NCI-H510A treated with DMSO at 0.1 percent for 48 hours (cell line): Measurements from ENCODE around the gene PHF21A.
"Not testable (repeated sequence)": the region's sequence is repeated elsewhere in the genome, so short reads cannot be mapped to it uniquely, and the experiment has no call there.

ENCODE experiments used
- DNase-seq: peaks from one replicate; lab custom pipeline; 2025; lab: John Stamatoyannopoulos, UW

Gene PHF21A

GRCh38 chr11:46036009-46036408 is 85.2 kb downstream of the PHF21A start:
- DNase-seq: no peak

GRCh38 chr11:46034041-46034440 is 87.2 kb downstream of the PHF21A start:
- DNase-seq: no peak

DNA sequence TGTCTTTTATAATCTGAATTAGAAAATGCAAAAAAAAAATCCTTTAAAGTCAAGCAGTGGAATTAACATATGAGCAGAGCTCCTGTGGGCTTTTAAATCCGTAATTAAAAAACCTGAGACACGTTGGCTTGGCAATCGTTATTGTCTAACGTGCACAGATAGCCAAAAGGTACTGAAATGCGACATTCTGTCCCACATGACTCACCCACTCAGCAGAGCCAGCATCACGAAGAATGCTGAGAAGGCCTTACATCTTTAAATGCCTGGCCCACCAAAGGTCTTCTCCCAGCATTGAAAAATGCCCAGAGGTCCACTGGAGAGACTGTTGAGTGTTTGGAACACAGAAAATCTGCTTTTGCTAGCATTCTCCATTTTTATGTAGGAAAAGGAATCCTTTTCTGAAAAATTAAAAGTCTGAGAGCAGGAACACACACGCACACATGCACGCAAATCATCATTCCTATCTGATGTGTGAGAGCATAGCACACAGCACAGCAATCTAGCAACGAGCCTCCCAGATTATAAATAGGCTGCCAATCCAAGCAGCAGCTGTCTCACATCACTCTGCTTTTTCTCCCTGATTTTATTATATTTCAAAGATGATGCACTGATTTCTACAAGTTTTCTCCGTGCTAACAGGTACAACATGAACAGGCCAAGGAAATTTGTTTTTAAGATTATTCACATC is 94.5 kb downstream of the PHF21A start:
- DNase-seq: no peak

- no peak for DNase-seq
Measured at GRCh38 chr11:46020084-46020599, 101.1 kb downstream of the PHF21A start.

DNA sequence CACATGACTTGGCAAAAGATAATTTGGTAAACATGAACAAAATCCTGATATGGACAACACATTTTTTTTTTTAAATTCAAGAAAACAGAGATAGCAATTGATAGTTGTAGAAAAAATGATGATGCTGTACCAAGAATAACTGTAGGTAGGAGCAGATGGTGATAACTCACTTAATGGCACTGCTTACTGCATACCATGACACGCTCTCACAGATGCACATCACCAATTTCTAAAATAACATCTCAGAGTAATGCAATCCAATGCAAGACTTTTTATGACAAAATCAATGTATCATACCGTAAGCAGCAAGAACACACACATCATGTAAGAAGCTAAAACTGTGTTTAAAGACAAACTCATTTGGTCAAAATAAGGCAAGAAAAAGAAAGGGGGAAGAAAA is 102.6 kb downstream of the PHF21A start:
- DNase-seq: no peak

DNA sequence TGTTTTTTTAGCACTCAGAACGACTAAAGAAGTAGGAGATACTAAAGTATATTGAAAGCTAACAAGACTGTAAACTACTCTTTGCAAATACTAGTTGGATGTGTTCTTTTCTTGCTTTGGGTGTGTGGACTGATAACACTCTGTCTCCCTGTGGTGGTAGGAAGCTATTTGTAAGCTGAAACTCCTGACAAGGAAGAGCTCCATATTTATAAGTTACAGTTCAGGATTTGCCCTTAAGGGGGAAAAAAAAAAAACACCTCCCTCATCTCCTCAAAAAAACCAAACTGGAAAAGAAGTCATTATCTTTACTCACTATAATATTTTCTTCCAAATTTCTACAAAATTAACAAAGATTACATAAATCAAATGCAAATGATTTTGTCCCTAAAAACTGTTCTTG is 103.9 kb downstream of the PHF21A start:
- no peak for DNase-seq

DNA sequence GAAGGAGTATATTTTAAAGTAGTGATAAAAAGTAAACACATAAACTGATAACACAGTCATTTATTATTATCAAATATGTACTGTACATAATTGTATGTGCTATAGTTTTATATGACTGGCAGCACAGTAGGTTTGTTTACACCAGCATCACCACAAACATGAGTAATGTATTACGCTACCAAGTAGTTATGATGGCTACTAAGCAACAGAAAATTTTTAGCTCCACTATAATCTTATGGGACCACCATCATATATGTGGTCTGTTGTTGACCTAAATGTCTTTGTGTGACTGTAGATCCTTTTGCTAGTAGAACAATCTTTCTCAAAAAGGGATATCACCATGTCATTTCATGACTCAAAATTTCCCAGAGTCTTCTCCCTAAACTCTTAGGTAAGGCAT is 105.3 kb downstream of the PHF21A start:
- DNase-seq: no peak

- not testable (repeated sequence) for DNase-seq
Measured at GRCh38 chr11:46014168-46014567, 107.1 kb downstream of the PHF21A start.

- DNase-seq: no peak
Measured at GRCh38 chr11:46012185-46012584, 109.1 kb downstream of the PHF21A start.

GRCh38 chr11:46010100-46010499 is 111.2 kb downstream of the PHF21A start:
- no peak for DNase-seq

DNA sequence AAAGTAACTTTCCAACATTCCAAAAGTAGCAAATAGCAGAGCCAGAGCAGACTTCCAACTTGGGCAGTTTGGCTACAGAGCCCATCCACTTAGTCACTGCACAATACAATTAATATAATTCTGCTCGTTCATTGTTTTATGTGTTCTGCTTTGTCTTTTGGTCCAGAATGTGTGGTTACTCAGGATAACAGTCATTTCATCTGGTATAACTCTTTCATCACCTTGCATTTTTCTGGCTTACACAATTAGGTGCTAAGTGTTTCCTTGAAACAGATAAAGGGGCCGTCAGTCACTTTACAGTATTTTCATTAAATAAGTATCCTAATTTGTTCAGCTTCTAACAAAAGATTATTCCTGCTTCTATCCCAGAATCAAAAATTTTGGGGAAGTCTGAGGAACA is 111.6 kb downstream of the PHF21A start:
- DNase-seq: no peak

- DNase-seq: peak; percentile 33
Measured at GRCh38 chr11:46006418-46007070, 114.7 kb downstream of the PHF21A start.

DNA sequence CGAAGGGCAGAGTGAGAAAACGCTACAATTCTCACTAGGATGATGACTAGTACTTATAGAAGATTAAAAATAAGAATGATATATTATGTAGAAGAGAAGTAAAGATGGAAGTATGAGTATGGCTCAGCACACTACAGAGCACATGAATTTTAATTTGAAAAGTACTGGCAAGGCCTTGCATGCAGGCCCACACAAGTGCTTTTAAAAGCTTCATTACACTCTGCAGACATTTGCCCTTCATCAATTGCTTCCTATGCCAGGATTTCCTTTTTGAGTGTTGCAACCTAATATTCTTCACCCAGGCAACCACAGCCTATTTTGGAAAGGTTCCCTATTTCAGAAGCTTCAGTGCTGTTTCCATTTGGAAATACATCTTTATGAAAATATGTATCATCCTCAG is 117.7 kb downstream of the PHF21A start:
- no peak for DNase-seq

- DNase-seq: no peak
Measured at GRCh38 chr11:46002189-46002588, 119.1 kb downstream of the PHF21A start.

DNA sequence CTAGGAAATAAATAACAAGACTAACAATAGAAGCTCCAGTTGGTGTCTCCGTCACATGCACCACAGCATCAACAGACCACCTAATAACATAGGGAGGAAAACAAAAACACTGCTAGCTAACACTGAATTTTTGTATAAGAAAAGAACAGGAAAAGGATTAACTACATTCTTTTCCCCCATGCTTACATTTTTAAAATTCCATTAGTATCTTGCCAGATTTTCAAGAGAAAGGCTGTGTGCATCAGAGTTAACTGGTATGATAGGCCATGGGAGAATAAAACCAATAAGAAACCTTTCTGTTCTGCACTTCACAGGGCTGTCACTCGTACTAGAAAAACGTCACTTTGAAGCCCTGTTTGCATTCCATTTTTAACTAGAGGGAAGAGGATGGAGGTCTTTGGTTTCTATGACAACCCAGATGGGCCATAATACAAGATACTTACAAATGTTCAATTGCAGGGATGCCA is 119.8 kb downstream of the PHF21A start:
- no peak for DNase-seq

GRCh38 chr11:45997599-45997998 is 123.7 kb downstream of the PHF21A start:
- DNase-seq: no peak

GRCh38 chr11:45995342-45995734 is 125.9 kb downstream of the PHF21A start:
- no peak for DNase-seq

DNA sequence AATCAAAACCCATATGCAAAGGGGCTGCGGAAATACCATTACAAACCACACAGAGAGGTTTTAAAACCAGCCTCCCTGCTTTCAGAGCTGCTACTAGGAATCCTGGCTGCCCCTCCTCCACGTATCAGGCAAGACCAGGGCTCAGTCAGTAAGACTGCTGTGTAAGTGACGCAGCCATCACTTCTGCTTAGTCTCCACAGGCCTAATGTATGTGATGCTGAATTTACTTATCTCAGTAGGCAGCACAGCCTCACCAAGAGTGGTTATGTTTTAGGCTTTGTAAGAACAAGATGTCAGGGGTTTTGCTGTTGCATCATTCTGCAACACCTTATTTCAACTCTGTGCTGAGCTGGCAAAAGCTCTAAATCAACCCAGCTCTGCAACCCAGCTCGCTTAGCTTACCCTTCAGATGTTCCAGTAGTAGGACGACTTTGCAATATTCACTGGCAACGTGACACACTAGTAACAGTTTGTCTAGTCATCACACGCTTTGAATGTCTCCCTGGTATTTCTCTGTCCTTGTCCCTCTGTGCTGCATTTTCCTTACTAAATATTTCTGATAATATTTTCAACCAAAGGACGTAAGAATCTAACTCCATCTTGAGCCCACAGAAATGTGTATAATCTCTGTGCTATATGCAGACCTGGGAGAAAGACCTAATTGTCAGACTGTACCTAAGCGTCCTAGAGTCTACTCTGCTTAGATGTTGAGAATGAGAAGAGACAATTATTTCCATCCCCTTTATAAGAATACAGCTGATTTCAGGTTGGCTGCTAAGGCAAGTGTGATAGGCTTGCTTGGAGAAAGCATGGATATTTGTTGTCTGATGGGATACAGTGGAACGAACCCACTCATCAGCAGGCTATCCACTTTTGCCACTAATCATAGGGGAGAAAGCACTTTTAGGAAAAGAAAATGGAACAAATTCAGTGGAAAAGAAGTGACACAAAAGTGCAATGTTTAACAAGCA is 126.6 kb downstream of the PHF21A start:
- DNase-seq: no peak

- no peak for DNase-seq
Measured at GRCh38 chr11:45993531-45994001, 127.7 kb downstream of the PHF21A start.

GRCh38 chr11:45988921-45989320 is 132.3 kb downstream of the PHF21A start:
- DNase-seq: no peak

DNA sequence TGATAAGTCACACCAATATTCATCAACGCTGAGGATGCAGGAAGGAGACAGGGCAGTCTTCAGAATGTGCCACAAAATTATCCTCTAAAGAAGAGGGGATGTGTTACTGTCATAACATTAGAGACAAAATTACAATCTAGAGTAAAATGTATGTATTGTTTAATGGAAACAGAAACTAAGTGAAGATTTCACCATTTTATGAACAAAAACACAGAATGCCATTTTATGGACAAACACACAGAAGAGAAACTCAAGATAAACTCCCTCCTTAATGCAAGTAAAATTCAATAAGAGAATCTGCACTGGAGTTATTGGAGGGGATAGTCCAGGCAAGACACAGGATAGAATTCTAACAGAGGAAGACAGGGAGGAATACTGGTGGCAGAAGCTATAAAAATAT is 136.0 kb downstream of the PHF21A start:
- no peak for DNase-seq

DNA sequence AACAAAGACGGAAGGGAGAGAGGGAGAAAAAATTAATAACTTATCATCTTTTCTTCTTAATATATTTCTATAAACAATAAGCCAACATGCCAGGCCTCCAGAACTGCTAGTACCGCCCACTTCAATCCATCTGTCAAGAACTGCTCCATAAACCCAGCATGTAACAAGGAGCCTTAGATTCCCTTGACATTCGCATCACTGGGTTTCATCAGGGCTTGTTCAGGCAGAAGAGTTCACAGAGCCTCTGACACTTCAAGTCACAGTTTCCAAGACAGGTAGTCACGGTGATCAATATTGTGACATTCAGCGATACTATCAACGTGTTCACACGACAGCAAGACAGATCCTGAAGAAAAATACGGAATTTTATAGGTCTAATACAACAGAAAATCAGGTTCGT is 137.1 kb downstream of the PHF21A start:
- DNase-seq: no peak
